ENCODE data around the gene TNFRSF1A.

- TF ChIP-seq CTCF (optimal IDR thresholded peaks at IDR 0.05 in 1 of 3, IDR thresholded peaks at IDR 0.05 in 1 of 3, conservative IDR thresholded peaks at IDR 0.05 in 1 of 3; ENCODE audit: extremely low read depth in 1 of 3, insufficient read depth in 2 of 3, low read length in 3 of 3) (no peak), EZH2 (IDR thresholded peaks at IDR 0.05; ENCODE audit: low read length) (no peak)
These were observed 32.9 kb upstream of the TNFRSF1A start for GRCh38 chr12:6374786-6375160.

All from keratinocyte (primary cell).